ENCODE measurements around the gene MTAP.

The MTAP gene

GRCh38 chr9:21969011-21969940, 166.8 kb downstream of the MTAP start:
- no peak for DNase-seq (ENCODE audit: low spot score)

- no peak for DNase-seq (ENCODE audit: low spot score)
Measured at GRCh38 chr9:21969951-21970799, 167.7 kb downstream of the MTAP start.

DNA sequence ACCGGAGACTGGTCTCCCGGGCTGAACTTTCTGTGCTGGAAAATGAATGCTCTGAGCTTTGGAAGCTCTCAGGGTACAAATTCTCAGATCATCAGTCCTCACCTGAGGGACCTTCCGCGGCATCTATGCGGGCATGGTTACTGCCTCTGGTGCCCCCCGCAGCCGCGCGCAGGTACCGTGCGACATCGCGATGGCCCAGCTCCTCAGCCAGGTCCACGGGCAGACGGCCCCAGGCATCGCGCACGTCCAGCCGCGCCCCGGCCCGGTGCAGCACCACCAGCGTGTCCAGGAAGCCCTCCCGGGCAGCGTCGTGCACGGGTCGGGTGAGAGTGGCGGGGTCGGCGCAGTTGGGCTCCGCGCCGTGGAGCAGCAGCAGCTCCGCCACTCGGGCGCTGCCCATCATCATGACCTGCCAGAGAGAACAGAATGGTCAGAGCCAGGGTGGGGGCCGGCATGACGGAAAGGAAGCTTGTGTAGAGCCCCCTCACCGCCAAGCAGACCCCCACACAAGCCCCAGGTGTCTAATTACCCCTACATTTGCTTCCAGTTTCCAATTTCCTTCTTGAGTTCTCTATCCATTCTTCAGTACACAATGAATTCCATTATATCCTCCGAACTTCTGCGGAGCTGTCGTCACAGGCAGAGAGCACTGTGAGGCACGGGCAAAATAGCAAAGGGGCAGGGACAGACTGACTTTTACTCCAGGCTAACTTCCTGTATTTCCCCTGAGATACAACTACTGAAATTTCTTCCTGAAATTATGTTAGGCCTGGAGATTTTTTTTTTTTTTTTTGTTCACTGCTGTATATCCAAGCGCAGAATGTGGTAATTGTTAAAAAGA, 168.6 kb downstream of the MTAP start:
- no peak for DNase-seq (ENCODE audit: low spot score)

DNA sequence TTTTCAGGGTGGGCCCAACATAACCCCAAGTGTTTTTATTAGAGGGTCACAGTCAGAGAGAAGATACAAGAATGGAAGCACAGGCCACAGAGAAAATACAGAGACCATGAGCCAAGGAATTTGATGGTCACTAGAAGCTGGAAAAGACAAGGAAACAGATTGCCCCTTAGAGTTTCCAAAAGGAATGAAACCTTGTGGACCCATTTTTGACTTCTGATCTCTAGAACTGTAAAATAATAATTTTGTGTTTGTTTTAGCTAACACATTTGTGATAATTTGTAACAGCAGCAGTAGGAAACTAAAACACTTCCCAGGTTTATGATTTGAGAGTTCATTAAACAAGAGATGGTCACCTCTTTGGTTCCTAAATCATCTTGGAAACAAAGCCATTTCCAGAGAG, 169.9 kb downstream of the MTAP start:
- DNase-seq (ENCODE audit: low spot score): no peak

DNA sequence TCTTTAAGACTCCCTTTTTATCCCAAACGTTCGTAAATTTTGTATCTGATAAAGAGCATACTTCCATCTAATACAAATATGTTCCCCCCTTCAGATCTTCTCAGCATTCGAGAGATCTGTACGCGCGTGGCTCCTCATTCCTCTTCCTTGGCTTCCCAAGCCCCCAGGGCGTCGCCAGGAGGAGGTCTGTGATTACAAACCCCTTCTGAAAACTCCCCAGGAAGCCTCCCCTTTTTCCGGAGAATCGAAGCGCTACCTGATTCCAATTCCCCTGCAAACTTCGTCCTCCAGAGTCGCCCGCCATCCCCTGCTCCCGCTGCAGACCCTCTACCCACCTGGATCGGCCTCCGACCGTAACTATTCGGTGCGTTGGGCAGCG, 171.9 kb downstream of the MTAP start:
- DNase-seq (ENCODE audit: low spot score): no peak

DNA sequence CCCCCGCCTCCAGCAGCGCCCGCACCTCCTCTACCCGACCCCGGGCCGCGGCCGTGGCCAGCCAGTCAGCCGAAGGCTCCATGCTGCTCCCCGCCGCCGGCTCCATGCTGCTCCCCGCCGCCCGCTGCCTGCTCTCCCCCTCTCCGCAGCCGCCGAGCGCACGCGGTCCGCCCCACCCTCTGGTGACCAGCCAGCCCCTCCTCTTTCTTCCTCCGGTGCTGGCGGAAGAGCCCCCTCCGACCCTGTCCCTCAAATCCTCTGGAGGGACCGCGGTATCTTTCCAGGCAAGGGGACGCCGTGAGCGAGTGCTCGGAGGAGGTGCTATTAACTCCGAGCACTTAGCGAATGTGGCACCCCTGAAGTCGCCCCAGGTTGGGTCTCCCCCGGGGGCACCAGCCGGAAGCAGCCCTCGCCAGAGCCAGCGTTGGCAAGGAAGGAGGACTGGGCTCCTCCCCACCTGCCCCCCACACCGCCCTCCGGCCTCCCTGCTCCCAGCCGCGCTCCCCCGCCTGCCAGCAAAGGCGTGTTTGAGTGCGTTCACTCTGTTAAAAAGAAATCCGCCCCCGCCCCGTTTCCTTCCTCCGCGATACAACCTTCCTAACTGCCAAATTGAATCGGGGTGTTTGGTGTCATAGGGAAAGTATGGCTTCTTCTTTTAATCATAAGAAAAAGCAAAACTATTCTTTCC, 172.4 kb downstream of the MTAP start:
- DNase-seq (ENCODE audit: low spot score): peak; percentile 13

DNA sequence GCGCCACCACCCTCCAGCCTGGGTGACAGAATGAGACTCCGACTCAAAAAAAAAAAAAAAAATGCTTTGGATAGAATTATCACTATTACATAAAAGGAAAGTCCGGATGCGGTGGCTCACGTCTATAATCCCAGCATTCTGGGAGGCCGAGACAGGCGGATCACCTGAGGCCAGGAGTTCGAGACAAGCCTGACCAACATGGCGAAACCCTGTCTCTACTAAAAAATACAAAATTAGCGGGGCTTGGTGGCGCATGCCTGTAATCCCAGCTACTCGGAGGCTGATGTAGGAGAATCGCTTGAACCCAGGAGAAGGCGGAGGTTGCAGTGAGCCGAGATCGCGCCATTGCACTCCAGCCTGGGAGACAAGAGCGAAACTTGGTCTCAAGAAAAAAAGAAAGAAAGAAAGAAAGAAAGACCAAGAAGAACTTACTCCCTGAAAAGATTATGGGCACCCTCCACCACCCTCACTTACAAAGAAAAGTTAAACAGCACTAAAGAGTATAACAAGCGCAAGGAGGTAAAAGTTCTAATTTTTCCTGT, 174.0 kb downstream of the MTAP start:
- no peak for DNase-seq (ENCODE audit: low spot score)

- DNase-seq (ENCODE audit: low spot score): no peak
Measured at GRCh38 chr9:21982391-21982790, 180.0 kb downstream of the MTAP start.

- DNase-seq (ENCODE audit: low spot score): no peak
Measured at GRCh38 chr9:21982861-21983560, 180.6 kb downstream of the MTAP start.

DNA sequence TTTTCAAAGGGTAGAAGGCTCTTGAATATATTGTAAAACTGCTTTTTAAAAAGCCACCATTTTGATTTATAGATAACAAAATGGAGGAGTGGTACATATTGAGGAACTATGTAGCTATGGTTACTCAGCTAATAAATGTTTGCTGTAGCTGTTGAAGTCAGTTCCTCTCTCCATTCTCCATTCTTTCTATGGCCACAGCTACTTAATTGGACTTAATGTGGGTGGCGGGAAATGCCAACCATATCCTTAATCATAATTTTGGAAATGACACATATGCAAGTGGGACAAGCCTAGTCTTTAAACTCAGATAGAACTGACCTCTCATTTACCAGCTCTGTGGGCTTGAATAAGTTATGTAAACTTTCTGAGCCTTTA, 181.1 kb downstream of the MTAP start:
- no peak for DNase-seq (ENCODE audit: low spot score)

DNA sequence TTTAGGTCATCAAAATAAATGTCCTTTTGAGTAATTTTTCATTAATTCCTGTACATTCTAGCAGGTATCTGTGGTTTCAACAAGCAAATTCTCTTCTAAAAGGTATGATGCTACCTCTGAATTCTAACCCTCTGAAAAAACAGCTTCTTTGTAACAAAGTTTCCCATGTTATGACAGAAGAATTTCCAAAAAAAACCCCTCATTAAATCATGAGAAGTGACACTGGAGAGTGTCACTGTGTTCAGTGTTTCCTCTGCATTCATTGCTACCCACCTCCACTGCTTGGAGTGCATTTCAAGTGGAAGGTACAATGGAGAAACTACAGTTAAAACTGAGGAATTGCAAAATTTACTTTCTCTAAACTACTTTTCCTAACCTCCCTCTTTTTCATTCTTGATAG, 181.7 kb downstream of the MTAP start:
- DNase-seq (ENCODE audit: low spot score): no peak

DNA sequence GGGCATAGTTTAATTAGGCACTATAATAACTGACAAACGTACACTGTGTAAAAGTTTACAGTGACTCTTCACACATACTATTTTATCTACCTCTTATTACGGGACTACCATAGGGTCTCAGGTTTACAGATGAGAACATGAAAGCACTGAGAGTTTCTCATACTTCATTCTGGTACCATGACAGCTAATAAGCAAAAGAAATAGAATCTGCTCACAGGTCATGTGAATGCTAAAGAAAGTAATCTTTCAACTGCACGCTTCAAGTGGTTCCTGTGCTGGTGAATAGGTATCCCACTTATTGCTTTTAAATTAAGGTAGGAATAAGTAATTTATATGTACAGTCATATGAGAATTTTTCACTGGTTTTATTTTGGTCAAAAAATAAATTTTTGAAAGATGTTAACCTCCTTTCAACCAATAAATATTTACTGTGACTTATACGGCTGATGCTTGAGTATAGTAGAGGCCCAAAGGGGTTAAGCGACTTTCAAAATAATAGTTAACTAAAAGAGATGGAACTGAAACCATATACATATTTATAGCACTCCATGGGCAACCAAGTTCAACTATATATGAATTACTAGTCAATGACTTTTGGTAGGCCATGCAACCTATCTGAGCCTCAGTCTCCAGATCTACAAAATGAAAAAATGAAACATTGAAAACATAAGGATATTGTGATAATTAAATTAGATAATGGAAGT, 183.7 kb downstream of the MTAP start:
- no peak for DNase-seq (ENCODE audit: low spot score)
